Measurements from ENCODE around the gene SIVA1.
"Not testable (repeated sequence)": the region's sequence is repeated elsewhere in the genome, so short reads cannot be mapped to it uniquely, and the experiment has no call there.

The SIVA1 gene

DNA sequence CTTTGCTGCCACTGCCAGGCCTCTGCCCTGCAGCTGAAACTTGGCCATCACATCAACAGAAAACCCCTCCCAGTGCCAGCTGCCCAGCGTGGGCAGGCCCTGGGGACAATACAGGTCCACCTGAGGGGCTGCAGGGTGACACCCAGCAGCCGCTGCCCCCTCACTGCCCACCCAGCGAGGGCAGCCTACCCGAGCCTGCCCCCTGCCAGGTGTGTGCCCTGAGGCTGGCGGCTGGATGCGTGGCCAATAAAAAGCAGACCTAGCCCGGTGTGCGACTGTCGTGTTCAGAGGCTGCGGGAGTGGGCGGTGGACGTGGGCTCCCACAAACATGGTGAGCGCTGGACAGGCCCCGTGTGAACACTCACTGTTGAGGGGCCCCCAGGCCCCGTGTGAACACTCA is 33.6 kb upstream of the SIVA1 start:
- no peak for DNase-seq (ENCODE audit: low read depth in 2 of 2)

DNA sequence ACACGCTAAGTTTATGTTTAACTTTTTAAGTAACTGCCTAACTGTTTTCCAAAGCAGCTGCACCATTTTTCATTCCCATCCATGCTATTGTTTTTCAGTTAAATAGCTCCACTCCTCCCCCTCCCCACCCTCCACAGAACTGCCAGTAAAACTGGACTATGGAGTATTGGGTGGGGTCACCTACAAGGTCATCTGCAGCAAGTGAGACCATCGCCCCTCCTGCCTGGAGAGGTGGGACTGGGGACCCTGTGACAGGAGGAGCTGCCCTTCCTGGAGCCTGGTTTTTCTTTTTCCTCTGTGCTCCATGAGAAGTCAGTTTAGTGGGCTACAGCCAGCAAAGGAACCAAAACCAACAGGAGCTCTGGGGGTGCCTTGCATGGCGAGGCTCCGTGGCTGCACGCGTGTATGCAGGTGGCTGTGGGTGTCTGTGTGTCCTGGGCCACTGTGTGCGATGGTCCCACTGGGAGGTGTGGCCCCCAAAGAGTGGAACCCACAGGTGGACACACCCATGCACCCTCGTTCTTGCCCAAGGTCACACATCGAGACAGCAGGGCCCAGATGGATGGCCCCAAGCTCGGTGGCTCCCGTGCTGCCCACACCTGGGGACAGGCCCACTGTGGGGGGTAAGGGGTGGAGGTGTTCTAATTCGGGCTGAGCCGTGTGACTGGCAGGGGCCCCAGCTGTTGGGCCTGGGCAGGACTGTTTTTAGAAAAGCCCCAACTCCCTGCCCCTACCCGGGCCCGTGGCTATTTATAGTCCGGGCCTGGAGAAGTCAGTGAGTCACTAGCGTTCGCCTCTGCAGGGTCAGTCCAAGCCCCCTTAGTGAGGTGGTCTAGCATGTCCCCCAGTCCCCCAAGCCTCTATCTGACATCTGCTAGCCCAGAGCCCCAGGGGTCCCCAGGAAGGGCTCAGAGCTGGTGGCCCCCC is 31.2 kb upstream of the SIVA1 start:
- no peak for DNase-seq (ENCODE audit: low read depth in 2 of 2)

- no peak for DNase-seq (ENCODE audit: low read depth in 2 of 2)
These were observed 29.9 kb upstream of the SIVA1 start for GRCh38 chr14:104722938-104723650.

GRCh38 chr14:104723651-104724406 is 29.1 kb upstream of the SIVA1 start, which contains the start of gene ADSS1:
TSS of gene ADSS1 (plus strand) at chr14:104724229. CDS start at chr14:104724271, 42 bp downstream.
- DNase-seq (ENCODE audit: low read depth in 2 of 2), result peak; percentile 25 to 36

DNA sequence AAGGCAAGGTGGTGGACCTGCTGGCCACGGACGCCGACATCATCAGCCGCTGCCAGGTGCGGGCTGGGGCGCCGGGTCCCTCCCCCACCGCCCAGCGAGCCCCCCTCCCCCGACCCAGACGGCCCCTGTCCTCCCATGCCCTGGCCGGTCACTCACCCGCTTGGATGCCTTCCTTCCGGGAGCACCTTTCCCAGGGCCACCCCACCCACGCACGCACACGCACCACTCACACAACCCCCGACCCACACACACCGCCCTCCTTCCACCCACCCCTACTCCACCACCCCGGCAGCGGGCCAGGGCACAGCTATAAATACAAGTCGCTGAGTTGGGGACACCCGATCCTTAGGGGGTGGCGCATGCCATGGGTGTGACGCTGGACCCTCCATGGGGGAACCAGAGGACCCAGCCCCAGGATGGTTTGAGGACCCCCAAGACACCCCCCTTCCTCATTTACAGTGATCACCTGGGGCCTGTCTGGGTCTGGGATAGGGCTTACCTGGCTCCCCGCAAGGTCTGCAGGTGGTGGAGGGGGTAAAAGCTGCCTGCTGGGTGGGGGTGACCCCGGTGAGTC is 28.5 kb upstream of the SIVA1 start:
- DNase-seq (ENCODE audit: low read depth in 2 of 2), result no peak

DNA sequence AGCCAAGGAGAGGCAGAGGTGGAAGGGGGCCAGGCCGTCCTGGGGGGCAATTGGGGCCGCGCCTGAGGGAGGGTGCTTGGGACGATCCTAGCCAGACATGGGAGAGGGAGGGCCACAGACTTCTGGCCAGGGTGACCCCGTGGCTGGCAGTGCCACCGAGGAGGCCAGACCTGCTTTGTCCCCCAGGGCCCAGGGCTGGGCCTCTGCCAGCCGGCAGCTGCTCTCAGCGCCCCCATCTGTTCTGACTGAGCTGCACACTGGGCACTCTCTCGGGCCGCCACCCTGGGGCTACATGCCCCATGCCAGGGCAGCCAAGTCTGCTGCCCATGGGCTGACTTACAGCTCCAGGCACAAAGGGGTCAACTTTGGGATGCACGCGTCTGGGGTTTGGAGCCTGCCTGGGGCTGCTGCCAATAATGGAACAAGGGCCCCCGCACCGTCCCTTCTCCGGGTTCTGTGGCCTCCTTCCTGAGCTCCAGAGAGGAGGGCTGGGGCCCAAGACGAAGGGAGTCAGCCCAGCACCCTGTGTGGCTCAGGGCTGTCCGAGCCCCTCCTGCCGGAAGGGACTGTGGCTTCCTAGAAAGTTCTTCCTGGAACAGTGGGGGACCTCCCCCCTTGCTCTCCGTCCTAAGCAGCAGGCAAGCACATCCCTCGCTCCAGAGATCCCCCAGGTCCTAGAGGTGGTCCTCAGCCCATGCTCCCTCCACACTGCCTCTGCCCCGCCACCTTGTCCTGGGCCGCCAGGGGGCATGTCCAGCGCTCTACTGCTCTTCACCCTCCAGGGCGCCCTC is 27.8 kb upstream of the SIVA1 start:
- DNase-seq (ENCODE audit: low read depth in 2 of 2), result no peak

DNA sequence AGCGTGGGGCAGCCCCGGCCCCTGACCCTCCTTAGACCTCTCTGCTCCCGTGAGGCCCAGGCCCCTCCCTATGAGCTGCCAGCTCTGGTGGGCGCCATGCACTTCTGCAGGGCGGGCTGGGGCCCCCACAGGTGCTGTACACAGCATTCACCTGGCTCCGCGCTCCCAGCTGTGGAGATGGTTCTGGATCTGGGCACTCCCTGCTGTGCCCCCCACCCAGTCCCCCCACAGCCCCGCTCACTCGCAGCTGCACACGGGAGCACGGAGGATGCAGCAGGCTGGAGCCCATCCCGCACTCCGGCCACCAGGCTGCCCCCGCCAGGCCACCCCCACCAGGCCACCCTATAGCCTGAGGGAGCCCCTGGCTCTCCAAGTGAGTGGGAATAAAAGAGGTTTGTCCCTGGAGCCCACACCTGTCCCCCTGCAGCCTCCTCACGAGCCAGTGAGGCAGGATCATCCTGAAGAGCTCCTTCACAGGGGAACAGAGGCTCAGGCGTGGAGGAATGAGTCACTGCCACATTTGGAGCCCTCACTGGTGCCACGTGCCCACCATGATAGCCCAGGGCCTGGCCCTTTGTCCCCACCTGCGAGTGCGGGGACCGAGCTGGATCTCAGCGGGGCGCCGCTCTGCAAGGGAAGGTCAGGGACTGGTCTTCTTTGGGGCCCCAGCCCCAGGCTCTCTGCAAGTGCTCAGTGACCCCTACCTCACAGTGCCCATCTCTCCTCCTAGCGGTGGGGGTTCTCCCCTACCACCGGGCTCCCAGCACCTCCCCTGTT is 27.0 kb upstream of the SIVA1 start:
- no peak for DNase-seq (ENCODE audit: low read depth in 2 of 2)

DNA sequence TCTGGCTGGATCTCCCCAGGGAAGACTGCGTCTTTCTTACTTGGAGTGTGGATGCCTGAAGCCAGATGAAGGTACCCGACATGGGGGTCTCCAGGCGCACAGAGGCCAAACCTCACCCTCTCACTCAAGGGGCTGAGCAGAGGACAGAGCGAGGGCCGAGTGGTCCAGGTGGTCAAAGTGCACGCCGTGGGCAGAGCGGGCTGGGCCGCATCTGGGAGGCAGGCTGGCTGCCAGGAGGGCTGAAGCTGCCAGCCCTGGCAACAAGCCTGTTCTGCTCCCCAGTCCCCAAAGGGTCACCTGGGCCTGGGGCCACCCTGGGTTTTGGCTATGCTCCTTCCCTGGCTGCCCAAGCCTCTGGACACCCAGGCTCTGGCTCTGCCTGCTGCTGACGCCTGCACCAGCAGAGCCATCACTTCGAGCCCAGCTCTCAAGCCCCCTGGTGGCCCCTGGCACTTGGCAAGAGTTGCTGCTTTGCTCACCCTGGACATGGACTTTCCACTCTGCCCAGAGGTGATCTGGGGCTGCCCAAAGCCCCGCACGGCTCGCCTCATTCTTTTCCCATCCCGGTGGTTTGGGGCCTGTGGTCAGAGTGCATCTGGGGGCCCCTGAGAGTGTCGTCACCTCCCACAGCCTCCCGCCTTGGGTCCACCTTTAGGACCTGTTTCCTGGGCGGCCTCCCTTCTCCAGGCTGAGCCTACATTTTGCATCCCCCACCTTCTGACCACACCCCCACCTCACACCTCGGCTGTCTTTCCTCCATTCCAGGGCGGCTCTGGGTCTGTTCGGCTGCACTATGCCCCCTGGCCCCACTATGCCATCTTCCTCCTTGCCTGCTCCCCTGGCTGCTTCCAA is 26.1 kb upstream of the SIVA1 start:
- DNase-seq (ENCODE audit: low read depth in 2 of 2), result no peak

- DNase-seq (ENCODE audit: low read depth in 2 of 2), result no peak
These were observed 24.3 kb upstream of the SIVA1 start for GRCh38 chr14:104728631-104729030.

DNA sequence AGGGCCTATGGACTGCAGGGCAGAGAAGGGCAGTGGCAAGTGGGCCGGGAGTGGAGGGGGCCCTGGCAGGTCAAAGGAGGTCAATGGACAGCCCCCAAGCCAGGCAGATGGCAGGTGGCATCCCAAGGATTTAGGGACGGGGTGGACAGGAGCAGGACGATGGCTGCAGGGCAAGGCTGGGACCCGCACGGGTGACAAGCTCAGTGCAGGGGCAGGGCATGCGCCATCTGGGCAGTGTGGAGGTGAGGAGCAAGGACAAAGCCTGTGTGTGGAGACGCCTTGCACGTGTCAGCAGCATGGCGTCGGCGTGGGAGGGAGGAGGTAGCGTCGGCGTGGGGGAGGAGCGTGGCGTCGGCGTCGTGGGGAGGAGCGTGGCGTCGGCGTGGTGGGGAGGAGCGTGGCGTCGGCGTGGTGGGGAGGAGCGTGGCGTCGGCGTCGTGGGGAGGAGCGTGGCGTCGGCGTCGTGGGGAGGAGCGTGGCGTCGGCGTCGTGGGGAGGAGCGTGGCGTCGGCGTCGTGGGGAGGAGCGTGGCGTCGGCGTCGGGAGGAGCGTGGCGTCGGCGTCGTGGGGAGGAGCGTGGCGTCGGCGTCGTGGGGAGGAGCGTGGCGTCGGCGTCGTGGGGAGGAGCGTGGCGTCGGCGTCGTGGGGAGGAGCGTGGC is 23.6 kb upstream of the SIVA1 start:
- not testable (repeated sequence) for DNase-seq (ENCODE audit: low read depth in 2 of 2)

DNA sequence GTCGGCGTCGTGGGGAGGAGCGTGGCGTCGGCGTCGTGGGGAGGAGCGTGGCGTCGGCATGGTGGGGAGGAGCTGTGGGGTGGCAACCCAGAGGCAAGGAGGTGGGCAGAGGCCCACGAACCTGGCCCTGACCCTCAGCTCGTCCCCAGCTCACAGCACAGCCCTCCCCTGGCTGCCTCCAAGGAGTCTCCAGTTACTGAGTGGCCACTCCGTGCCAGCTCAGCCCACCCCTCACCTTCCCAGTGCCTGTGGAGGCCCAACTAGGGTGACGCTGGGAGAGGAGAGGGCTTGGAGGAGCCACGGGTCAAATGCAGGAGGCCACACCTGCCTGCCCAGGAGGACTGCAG is 23.1 kb upstream of the SIVA1 start:
- no peak for DNase-seq (ENCODE audit: low read depth in 2 of 2)

- no peak for DNase-seq (ENCODE audit: low read depth in 2 of 2)
These were observed 22.5 kb upstream of the SIVA1 start for GRCh38 chr14:104730487-104730886.

- no peak for DNase-seq (ENCODE audit: low read depth in 2 of 2)
These were observed 21.3 kb upstream of the SIVA1 start for GRCh38 chr14:104731320-104732294.

DNA sequence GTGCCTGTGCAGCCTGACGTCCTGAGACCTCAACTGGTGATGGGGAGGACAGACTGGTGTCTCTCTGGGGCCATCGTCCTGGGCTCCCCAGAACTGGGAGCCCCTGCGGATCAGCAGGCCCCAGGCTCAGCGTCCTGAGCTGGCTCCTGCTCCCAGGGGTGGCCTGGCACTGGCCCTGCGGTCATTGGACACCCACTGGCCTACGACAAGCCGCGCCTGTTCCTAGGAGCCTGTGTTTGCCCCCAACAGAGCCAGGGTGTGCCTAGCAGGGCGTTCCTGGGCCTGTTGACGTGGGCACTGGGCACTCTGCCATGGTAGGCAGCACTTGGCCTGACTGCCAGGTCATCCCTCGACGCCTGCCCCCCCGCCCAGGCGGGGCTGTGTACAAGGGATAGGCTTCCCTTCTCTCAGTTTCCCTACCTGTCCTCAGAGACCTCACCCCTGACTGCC is 20.6 kb upstream of the SIVA1 start:
- no peak for DNase-seq (ENCODE audit: low read depth in 2 of 2)

DNA sequence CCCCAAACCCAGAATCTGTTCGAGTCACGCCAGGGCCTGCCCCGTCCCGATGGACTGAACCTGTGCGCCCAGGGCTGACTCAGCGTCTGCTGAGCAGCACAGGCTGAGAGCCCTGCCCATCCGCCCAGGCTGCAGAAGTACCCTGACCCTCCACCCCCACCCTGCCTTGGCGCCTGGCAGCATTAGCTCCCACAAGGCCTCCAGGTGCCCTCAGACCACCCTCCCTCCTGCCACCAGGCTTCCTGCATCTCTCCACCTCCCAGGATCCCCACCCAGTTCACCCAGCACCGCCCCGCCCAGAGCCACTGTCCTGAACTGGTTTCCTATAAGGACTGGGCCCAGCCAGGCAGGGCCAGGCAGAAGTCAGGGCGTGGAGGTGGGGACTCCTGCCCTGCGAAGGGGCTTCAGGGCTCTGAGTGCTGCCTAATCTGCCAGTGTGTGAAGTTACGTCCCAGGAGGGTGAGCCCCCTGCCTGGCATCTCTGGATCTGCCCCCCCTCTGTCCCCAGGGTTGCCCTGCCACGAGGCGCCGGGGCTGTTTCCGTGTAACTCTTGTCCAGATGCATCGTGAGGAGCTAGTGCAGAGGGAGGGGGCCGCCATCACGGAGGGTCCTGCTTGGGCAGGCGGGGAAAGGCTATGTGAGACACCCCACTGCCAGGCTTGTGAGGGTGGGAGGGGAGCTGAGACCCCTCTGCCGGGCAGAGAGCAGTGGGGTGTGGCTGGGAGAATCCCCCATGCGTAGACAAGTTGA is 19.8 kb upstream of the SIVA1 start:
- no peak for DNase-seq (ENCODE audit: low read depth in 2 of 2)

- DNase-seq (ENCODE audit: low read depth in 2 of 2), result no peak
These were observed 18.8 kb upstream of the SIVA1 start for GRCh38 chr14:104734051-104734587.

GRCh38 chr14:104734601-104734990 is 18.4 kb upstream of the SIVA1 start:
- DNase-seq (ENCODE audit: low read depth in 2 of 2), result no peak
